HG02642 (cell line): ENCODE results near the gene LRRC71.

Source experiments
- ATAC-seq: cut with Tn5 transposase; IDR thresholded peaks from one replicate; pipeline ENCODE4 v1.9.1; 2021; ENCODE audit warnings: mild to moderate bottlenecking; ENCODE audit not compliant: unreplicated experiment, poor library complexity

The LRRC71 gene

GRCh38 chr1:156903328-156904091 is 16.9 kb upstream of the LRRC71 start:
- no peak for ATAC-seq

- ATAC-seq = no peak
These were observed 16.1 kb upstream of the LRRC71 start for GRCh38 chr1:156904187-156904959.

GRCh38 chr1:156905176-156905575 is 15.3 kb upstream of the LRRC71 start:
- no peak for ATAC-seq

- no peak for ATAC-seq
These were observed 14.8 kb upstream of the LRRC71 start for GRCh38 chr1:156905651-156906050.

- no peak for ATAC-seq
These were observed 14.1 kb upstream of the LRRC71 start for GRCh38 chr1:156906206-156906906.

GRCh38 chr1:156908541-156908940 is 11.9 kb upstream of the LRRC71 start:
- ATAC-seq = no peak

- no peak for ATAC-seq
These were observed 11.5 kb upstream of the LRRC71 start for GRCh38 chr1:156908955-156909354.

GRCh38 chr1:156909671-156910070 is 10.8 kb upstream of the LRRC71 start:
- ATAC-seq = no peak

- ATAC-seq = no peak
These were observed 10.1 kb upstream of the LRRC71 start for GRCh38 chr1:156910309-156910782.

- no peak for ATAC-seq
These were observed 8.7 kb upstream of the LRRC71 start for GRCh38 chr1:156911577-156912298.

GRCh38 chr1:156912310-156912709 is 8.1 kb upstream of the LRRC71 start:
- ATAC-seq = no peak

- ATAC-seq = no peak
These were observed 7.3 kb upstream of the LRRC71 start for GRCh38 chr1:156912861-156913808.

GRCh38 chr1:156913809-156914387 is 6.5 kb upstream of the LRRC71 start:
- ATAC-seq = no peak

- ATAC-seq = no peak
These were observed 6.0 kb upstream of the LRRC71 start for GRCh38 chr1:156914440-156914856.

- ATAC-seq = no peak
These were observed 659 bp downstream of the LRRC71 start for GRCh38 chr1:156921053-156921529.

- ATAC-seq = no peak
These were observed 2.7 kb downstream of the LRRC71 start for GRCh38 chr1:156922986-156923669.

GRCh38 chr1:156923670-156924477 is 3.4 kb downstream of the LRRC71 start:
- no peak for ATAC-seq
